ENCODE measurements around the gene AZGP1.
"Not testable (repeated sequence)": the region's sequence is repeated elsewhere in the genome, so short reads cannot be mapped to it uniquely, and the experiment has no call there.

AZGP1 gene

DNA sequence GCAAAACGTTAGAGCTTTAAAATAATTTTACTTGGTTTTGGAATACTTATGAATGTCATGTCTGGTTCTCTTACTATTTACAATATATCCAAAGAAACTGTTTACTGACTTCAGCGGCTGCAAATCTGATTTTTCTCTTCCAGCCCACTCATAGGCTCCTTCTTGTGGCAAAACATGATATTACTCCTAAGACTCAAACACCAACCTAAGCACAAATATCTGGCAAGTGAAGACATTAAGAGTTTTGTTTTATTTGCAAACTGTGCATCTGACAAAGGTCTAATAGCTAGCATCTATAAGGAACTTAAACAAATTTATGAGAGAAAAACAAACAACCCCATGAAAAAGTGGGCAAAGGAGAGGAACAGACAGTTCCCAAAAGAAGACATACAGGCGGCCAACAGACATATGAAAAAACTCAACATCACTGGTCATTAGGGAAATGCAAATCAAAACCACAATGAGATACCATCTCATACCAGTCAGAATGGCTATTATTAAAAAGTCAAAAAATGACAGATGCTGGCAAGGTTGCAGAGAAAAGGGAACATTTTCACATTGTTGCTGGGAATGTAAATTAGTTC, 26.1 kb downstream of the AZGP1 start:
- DNase-seq (ENCODE audit: insufficient read length, low spot score) (no peak), FAIRE-seq (no peak)
- TF ChIP-seq POLR2A (IDR thresholded peaks at IDR 0.05; ENCODE audit: low read depth, low read length), result no peak

DNA sequence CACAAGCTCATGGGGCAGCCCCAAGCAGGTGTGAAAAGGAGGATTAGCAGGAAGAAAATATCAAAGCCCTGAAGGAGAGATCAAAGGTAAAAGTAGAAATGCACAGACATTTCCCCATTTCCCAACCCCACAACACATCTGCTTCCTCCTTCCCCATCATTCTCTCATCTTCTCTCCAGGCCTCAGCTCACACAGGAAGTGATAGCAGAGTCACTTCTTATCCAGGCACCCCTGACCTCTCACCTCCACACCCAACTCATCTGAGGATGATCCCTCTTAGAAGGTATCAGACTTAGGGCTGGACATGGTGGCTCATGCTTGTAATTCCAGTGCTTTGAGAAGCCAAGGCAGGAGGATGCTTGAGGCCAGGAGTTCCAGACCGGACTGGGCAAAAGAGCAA, 28.2 kb downstream of the AZGP1 start:
- no peak for TF ChIP-seq POLR2A (IDR thresholded peaks at IDR 0.05; ENCODE audit: low read depth, low read length)
- DNase-seq (ENCODE audit: insufficient read length, low spot score) (no peak), FAIRE-seq (no peak)

DNA sequence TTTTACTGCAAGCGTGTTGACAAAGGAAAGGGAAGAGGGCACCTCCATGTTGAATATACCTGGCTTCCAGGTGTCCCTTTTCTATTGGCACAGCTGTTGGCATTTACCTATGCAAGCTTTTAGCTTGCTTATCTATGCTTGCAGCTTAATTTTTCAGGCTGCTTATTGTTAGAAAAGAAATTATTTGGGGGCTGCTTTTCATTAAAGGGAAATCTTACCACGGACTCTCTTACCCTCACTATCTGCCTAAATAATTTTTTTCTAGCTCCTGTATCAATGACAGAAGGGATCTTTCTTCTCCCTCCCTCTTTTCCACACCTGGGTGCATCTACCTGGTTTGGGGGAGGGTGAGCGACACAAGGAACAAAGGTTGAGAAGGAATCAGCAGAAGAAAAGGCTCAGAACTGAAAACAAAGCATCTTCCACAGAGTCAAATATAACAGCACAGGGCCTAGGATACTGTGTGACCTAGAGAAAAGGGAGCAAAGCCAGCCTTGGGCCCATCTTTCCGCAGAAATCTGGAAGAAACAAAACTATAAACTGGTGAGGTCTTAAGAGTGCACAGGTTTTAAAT, 31.2 kb downstream of the AZGP1 start:
- DNase-seq (ENCODE audit: insufficient read length, low spot score) (no peak), FAIRE-seq (no peak)
- no peak for TF ChIP-seq POLR2A (IDR thresholded peaks at IDR 0.05; ENCODE audit: low read depth, low read length)

DNA sequence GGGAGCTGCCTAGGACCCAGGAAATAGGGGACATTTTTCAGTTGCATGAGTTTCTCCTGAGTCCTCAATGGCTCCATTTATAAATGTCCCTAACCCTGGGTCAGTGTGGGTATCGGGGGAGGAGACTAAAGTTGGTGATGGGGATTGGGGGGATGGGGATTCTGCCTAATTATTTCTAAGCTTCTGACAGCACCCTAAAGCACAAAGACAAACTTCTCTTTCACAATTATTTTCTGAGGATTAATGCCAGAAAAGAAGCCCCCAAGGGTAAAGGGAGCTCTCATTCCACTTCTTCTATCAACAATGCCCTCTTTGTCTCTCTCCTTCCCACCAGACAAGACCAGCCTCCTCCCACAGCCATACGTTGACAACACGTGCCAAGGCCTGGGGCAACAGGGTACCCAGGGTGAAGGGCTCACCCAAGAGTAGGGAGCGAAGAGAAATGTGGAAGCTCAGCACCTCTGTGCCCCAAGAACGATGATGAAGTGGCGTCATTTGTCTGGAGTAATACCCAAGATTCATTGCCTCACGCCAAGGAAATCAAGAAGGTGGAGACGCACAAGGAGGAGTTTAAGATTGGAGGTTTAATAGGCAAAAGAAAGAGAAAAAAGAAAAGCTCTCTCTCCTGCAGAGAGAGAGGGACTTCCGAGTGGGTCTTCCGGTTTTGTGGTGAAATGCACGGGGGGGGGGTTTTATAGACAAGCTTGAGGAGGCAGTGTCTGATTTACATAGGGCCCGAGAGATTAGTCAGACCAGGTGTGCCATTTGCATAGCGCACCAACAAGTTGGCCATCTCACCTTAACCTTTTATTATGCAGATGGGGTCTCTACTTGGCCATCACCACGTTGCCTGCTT, 32.0 kb downstream of the AZGP1 start:
- DNase-seq (ENCODE audit: insufficient read length, low spot score) (no peak), FAIRE-seq (no peak)
- TF ChIP-seq POLR2A (IDR thresholded peaks at IDR 0.05; ENCODE audit: low read depth, low read length), result no peak

- FAIRE-seq (no peak), DNase-seq (ENCODE audit: insufficient read length, low spot score) (no peak)
- no peak for TF ChIP-seq POLR2A (IDR thresholded peaks at IDR 0.05; ENCODE audit: low read depth, low read length)
These were observed 37.5 kb downstream of the AZGP1 start for GRCh38 chr7:99938296-99938695.

DNA sequence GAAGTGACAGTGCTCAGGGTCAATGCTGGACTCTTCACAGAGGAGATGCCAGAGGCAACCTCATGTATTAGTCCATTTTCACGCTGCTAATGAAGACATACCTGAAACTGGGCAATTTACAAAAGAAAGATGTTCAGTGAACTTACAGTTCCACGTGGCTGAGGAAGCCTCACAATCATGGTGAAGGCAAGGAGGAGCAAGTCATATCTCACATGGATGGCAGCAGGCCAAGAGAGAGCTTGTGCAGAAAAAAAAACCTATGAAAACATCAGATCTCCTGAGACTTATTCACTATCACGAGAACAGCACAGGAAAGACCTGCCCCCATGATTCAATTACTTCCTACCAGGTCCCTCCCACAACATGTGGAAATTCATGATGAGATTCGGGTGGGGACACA, 40.8 kb downstream of the AZGP1 start:
- not testable (repeated sequence) for FAIRE-seq; DNase-seq (ENCODE audit: insufficient read length, low spot score)

DNA sequence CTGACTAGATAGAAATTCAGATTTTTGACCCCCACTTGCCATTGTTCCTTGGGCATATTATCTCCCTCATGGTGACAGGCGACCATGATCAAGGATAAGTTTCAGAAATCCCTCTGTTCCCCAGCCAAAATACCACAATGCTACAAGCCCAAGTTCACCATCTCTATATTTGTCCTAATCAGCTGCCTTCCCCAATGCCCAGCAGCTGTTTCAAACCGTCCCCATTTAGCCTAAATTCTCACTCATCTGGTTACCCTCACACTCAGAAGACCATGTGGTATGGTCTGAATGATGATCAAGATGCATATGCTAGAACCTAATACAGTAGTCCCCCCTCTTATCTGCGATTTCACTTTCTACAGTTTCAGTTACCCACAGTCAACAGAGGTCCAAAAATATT, 45.5 kb downstream of the AZGP1 start:
- no peak for DNase-seq (ENCODE audit: insufficient read length, low spot score)
- no peak for TF ChIP-seq POLR2A (IDR thresholded peaks at IDR 0.05; ENCODE audit: low read depth, low read length)
- FAIRE-seq, result no peak

DNA sequence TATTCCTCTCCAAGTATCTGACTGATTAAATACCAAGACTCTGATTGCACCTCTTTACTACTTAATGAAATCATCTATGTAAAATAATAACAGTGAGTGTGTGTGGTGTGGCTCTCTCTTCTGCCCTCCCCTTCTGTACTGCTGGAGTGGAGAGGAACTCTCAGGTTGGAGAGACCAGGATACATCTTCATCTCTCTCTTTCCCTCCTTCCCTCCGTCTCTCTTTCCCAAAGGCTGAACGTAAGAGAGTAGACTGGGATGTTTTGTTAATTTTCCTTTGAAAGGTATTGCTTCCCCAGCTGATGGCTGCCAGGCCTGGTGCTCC, 46.1 kb downstream of the AZGP1 start:
- no peak for FAIRE-seq
- TF ChIP-seq POLR2A (IDR thresholded peaks at IDR 0.05; ENCODE audit: low read depth, low read length), result no peak
- DNase-seq (ENCODE audit: insufficient read length, low spot score), result no peak

GRCh38 chr7:99928994-99929729, 46.7 kb downstream of the AZGP1 start, which contains the start of gene GJC3:
Gene GJC3 (minus strand): TSS chr7:99929620. CDS start chr7:99929620, 0 bp downstream.
- no peak for DNase-seq (ENCODE audit: insufficient read length, low spot score)
- TF ChIP-seq POLR2A (IDR thresholded peaks at IDR 0.05; ENCODE audit: low read depth, low read length), result no peak
- FAIRE-seq, result no peak

GRCh38 chr7:99928188-99928587, 47.6 kb downstream of the AZGP1 start:
- FAIRE-seq, result no peak
- DNase-seq (ENCODE audit: insufficient read length, low spot score), result no peak
- no peak for TF ChIP-seq POLR2A (IDR thresholded peaks at IDR 0.05; ENCODE audit: low read depth, low read length)

- TF ChIP-seq POLR2A (IDR thresholded peaks at IDR 0.05; ENCODE audit: low read depth, low read length), result no peak
- no peak for DNase-seq (ENCODE audit: insufficient read length, low spot score)
- FAIRE-seq, result no peak
These were observed 48.3 kb downstream of the AZGP1 start for GRCh38 chr7:99927536-99927935.

- TF ChIP-seq POLR2A (IDR thresholded peaks at IDR 0.05; ENCODE audit: low read depth, low read length), result no peak
- DNase-seq (ENCODE audit: insufficient read length, low spot score) (no peak), FAIRE-seq (no peak)
These were observed 49.5 kb downstream of the AZGP1 start for GRCh38 chr7:99926321-99926720.

DNA sequence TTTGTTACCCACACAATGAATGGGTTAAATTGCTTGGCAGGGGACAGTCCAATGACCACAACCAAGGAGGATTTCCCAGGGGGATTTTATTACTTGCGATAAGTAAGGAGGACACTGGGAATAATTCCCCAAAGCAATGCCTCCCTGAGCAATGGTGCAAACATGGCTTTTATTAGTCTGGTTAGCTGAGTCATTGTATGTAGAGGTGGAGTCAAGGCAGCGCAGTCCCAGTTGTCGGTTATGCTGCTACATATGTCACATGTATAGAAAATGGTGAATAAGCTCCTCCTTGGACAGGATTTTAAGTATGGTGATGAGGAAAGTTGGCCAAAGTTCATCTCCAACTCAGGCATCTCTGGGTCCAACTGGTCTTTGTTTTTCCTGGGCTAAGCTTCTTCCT, 52.6 kb downstream of the AZGP1 start:
- no peak for TF ChIP-seq POLR2A (IDR thresholded peaks at IDR 0.05; ENCODE audit: low read depth, low read length)
- no peak for DNase-seq (ENCODE audit: insufficient read length, low spot score)
- FAIRE-seq, result no peak

DNA sequence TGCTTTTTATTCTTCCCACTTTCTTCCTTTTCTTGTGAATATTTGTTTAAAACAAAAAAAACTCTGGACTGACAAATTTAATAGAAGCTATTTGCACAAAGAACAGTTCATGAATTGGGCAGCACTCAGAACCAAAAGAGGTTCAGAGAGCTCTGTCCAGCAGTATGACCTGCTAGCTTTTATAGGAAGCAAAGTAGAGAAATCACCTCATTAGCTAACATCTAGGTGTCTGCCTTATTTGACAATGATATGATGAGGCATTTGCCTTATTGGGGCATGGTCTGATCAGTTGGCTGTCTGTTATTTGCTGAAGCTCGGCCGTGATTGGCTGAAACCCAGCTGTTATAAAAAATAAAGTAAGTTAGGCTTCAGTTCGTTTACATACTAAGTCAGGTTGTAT, 55.7 kb downstream of the AZGP1 start:
- no peak for TF ChIP-seq POLR2A (IDR thresholded peaks at IDR 0.05; ENCODE audit: low read depth, low read length)
- DNase-seq (ENCODE audit: insufficient read length, low spot score), result no peak

More for the DNA sequence above, 55.7 kb downstream of the AZGP1 start:
- FAIRE-seq, result no peak
